Right atrium auricular region (tissue), 2 donors: ENCODE results near the gene GABRA4. TPM values are rescaled to one million over a fixed set of nuclear protein-coding genes. Genes with fewer than 3 reads are reported as not detected.

Experiments used
- DNase-seq: peaks from one replicate; pipeline ENCODE4 v3.0.0-alpha.2; 2019; ENCODE audit warnings: low spot score
- H3K27ac ChIP-seq, 2 donors: fragments of 200-600 bp; sonication (generic); 1 replicate in 1 of 2; 2 replicates in 1 of 2; pipeline ENCODE4 v1.5.1; 2016 to 2019
- H3K27me3 ChIP-seq, 2 donors: fragments of 200-600 bp; sonication (generic); one replicate each; pipeline versions ENCODE4 v1.5.1 to v1.6.0; 2017 to 2019
- H3K36me3 ChIP-seq: fragments of 200-600 bp; sonication (generic); one replicate; pipeline ENCODE4 v1.5.1; 2016
- H3K4me1 ChIP-seq, 2 donors: fragments of 200-600 bp; sonication (generic); one replicate each; pipeline versions ENCODE4 v1.5.1 to v1.6.0; 2017 to 2019
- H3K4me3 ChIP-seq, 2 donors: fragments of 200-600 bp; sonication (generic); 1 replicate in 1 of 2; 2 replicates in 1 of 2; pipeline ENCODE4 v1.5.1; 2017 to 2019; ENCODE audit warnings: mild to moderate bottlenecking in 1 of 2, moderate library complexity in 1 of 2
- H3K9me3 ChIP-seq, 2 donors: fragments of 200-600 bp; sonication (generic); one replicate each; pipeline ENCODE4 v1.5.1; 2019
- CTCF ChIP-seq, 2 donors: fragments of 200-600 bp; sonication (generic); IDR thresholded peaks; one replicate each; pipeline ENCODE4 v1.5.1; 2019; ENCODE audit warnings: antibody characterized with exemption in 2 of 2
- total RNA-seq, 2 donors: library from RNA; depleted of rRNA; stranded (reverse); fragments of >200 nt; gene quantifications; one replicate each; pipeline ENCODE4 v1.1.0, GENCODE V29; 2016

GABRA4 gene
- total RNA-seq, 2 donors from 2014 or later: 0.55 to 1.0 TPM

- H3K27me3 ChIP-seq: no peaks in the 10 kb centered on the region
- no peaks in the 10 kb centered on the region for H3K9me3 ChIP-seq
- H3K4me1 ChIP-seq: no peaks in the 10 kb centered on the region
- no peak for TF ChIP-seq CTCF (IDR thresholded peaks at IDR 0.05)
- no peak overlapping the region for H3K27ac ChIP-seq
- H3K4me3 ChIP-seq: no peak overlapping the region
- no peaks in the 10 kb centered on the region for H3K36me3 ChIP-seq
- no peak for DNase-seq
Measured at GRCh38 chr4:46890056-46890455, 103.3 kb downstream of the GABRA4 start.

GRCh38 chr4:46889410-46889809 lies 104.0 kb downstream of the GABRA4 start:
- Histone ChIP-seq H3K9me3 (no peaks in the 10 kb centered on the region), H3K27ac (no peak overlapping the region), H3K36me3 (no peaks in the 10 kb centered on the region), H3K27me3 (no peaks in the 10 kb centered on the region), H3K4me1 (no peaks in the 10 kb centered on the region), H3K4me3 (no peak overlapping the region)
- no peak for TF ChIP-seq CTCF (IDR thresholded peaks at IDR 0.05)
- no peak for DNase-seq

GRCh38 chr4:46886711-46887110 lies 106.7 kb downstream of the GABRA4 start:
- Histone ChIP-seq H3K27ac (no peak overlapping the region), H3K4me1 (no peaks in the 10 kb centered on the region), H3K9me3 (no peaks in the 10 kb centered on the region), H3K36me3 (no peaks in the 10 kb centered on the region), H3K27me3 (no peaks in the 10 kb centered on the region), H3K4me3 (no peak overlapping the region)
- no peak for DNase-seq
- peak in 1 of 2 donors; percentile 40 for TF ChIP-seq CTCF (IDR thresholded peaks at IDR 0.05)

- no peak for TF ChIP-seq CTCF (IDR thresholded peaks at IDR 0.05)
- Histone ChIP-seq H3K9me3 (no peaks in the 10 kb centered on the region), H3K4me3 (no peak overlapping the region), H3K27ac (no peak overlapping the region), H3K27me3 (no peaks in the 10 kb centered on the region), H3K36me3 (no peaks in the 10 kb centered on the region), H3K4me1 (no peaks in the 10 kb centered on the region)
- DNase-seq: no peak
Measured at GRCh38 chr4:46878641-46879040, 114.7 kb downstream of the GABRA4 start.

- Histone ChIP-seq H3K4me3 (no peak overlapping the region), H3K27ac (no peak overlapping the region), H3K4me1 (no peaks in the 10 kb centered on the region), H3K27me3 (no peaks in the 10 kb centered on the region), H3K36me3 (no peaks in the 10 kb centered on the region), H3K9me3 (peaks cover 0 to 9% of the 10 kb centered on the region in 2 donors)
- DNase-seq: no peak
- TF ChIP-seq CTCF (IDR thresholded peaks at IDR 0.05): no peak
Measured at GRCh38 chr4:46874811-46875210, 118.6 kb downstream of the GABRA4 start.

GRCh38 chr4:46870411-46870810 lies 123.0 kb downstream of the GABRA4 start:
- DNase-seq: no peak
- Histone ChIP-seq H3K27ac (no peak overlapping the region), H3K36me3 (no peaks in the 10 kb centered on the region), H3K27me3 (no peaks in the 10 kb centered on the region), H3K9me3 (peaks cover 0 to 9% of the 10 kb centered on the region in 2 donors), H3K4me1 (no peaks in the 10 kb centered on the region), H3K4me3 (no peak overlapping the region)
- TF ChIP-seq CTCF (IDR thresholded peaks at IDR 0.05): no peak
